Measurements from ENCODE around the gene NEMP1.

GRCh38 chr12:57048423-57049118 lies 30.0 kb downstream of the NEMP1 start:
- TF ChIP-seq ZNF565 (CRISPR knock-in tag; conservative IDR thresholded peaks at IDR 0.05; ENCODE audit: low read depth), result no peak
- TF ChIP-seq ZFP3 (CRISPR knock-in tag; IDR thresholded peaks at IDR 0.05), result no peak
- no peak for TF ChIP-seq BACH2 (CRISPR knock-in tag; IDR thresholded peaks at IDR 0.05; ENCODE audit: borderline replicate concordance)
- TF ChIP-seq CREB5 (CRISPR knock-in tag; IDR thresholded peaks at IDR 0.05; ENCODE audit: low read depth), result no peak
- no peak for TF ChIP-seq ARNTL (CRISPR knock-in tag; IDR thresholded peaks at IDR 0.05; ENCODE audit: borderline replicate concordance, low read depth)
- TF ChIP-seq GLIS3 (CRISPR knock-in tag; IDR thresholded peaks at IDR 0.05), result no peak
- no peak for TF ChIP-seq OSR1 (CRISPR knock-in tag; IDR thresholded peaks at IDR 0.05)

Measured in SK-N-SH treated with all-trans-retinoic acid at 6 μM for 48 hours (cell line).